Amygdala (tissue), 56 donors: Measurements from ENCODE around the gene IL16.
A peak's percentile ranks its signal among the peaks of the same experiment; 100 is the strongest.
"Not testable (repeated sequence)": the region's sequence is repeated elsewhere in the genome, so short reads cannot be mapped to it uniquely, and the experiment has no call there.

Experiments
- DNase-seq, 56 donors: peaks; one replicate each; lab custom pipeline; 2025; lab: John Stamatoyannopoulos, UW

IL16 gene

GRCh38 chr15:81196576-81197254 lies at the start of gene IL16:
TSS of gene IL16 (plus strand) at chr15:81196879. CDS start at chr15:81225400, 28,521 bp downstream.
- DNase-seq = no peak

- no peak for DNase-seq
These were observed 45.3 kb upstream of the IL16 start for GRCh38 chr15:81151389-81151788.

- DNase-seq = no peak
These were observed 44.3 kb upstream of the IL16 start for GRCh38 chr15:81152339-81152738.

GRCh38 chr15:81152799-81153198 lies 43.9 kb upstream of the IL16 start:
- no peak for DNase-seq

- peak in 10 of 56 donors; percentile 4 to 41 (median 13) for DNase-seq
These were observed 41.1 kb upstream of the IL16 start for GRCh38 chr15:81155375-81156218.

GRCh38 chr15:81156324-81156723 lies 40.4 kb upstream of the IL16 start:
- DNase-seq = no peak

- DNase-seq = no peak
These were observed 39.3 kb upstream of the IL16 start for GRCh38 chr15:81157195-81157938.

- no peak for DNase-seq
These were observed 38.8 kb upstream of the IL16 start for GRCh38 chr15:81157939-81158223.

GRCh38 chr15:81158561-81158960 lies 38.1 kb upstream of the IL16 start:
- DNase-seq = not testable (repeated sequence)

GRCh38 chr15:81160312-81161159 lies 36.1 kb upstream of the IL16 start:
- no peak for DNase-seq

- DNase-seq = no peak
These were observed 35.5 kb upstream of the IL16 start for GRCh38 chr15:81161160-81161673.

- no peak for DNase-seq
These were observed 34.8 kb upstream of the IL16 start for GRCh38 chr15:81161851-81162250.

GRCh38 chr15:81163961-81164800 lies 32.5 kb upstream of the IL16 start:
- no peak for DNase-seq

GRCh38 chr15:81165535-81165934 lies 31.1 kb upstream of the IL16 start:
- DNase-seq = no peak

- DNase-seq = no peak
These were observed 29.9 kb upstream of the IL16 start for GRCh38 chr15:81166636-81167305.

GRCh38 chr15:81168131-81168526 lies 28.6 kb upstream of the IL16 start:
- no peak for DNase-seq

GRCh38 chr15:81168644-81169043 lies 28.0 kb upstream of the IL16 start:
- no peak for DNase-seq

GRCh38 chr15:81170511-81170910 lies 26.2 kb upstream of the IL16 start:
- no peak for DNase-seq

- DNase-seq = no peak
These were observed 25.4 kb upstream of the IL16 start for GRCh38 chr15:81171286-81171685.
